Esophagus squamous epithelium (tissue), 5 donors: Measurements from ENCODE around the gene BCL7A. TPM values are rescaled to one million over a fixed set of nuclear protein-coding genes. Genes with fewer than 3 reads are reported as not detected.

Source experiments
- DNase-seq: peaks from one replicate; lab custom pipeline; 2025; lab: John Stamatoyannopoulos, UW
- H3K27ac ChIP-seq, 4 donors: fragments of 200-600 bp; sonication (generic); one replicate each; pipeline ENCODE4 v1.5.1; 2016 to 2019; ENCODE audit warnings: mild to moderate bottlenecking in 1 of 4
- H3K27me3 ChIP-seq, 4 donors: fragments of 200-600 bp; sonication (generic); 1 replicate in 3 of 4; 2 replicates in 1 of 4; pipeline versions ENCODE4 v1.5.1 to v1.6.0; 2017 to 2021; ENCODE audit warnings: antibody characterized with exemption in 1 of 4
- H3K36me3 ChIP-seq, 3 donors: fragments of 200-600 bp; sonication (generic); one replicate each; pipeline ENCODE4 v1.5.1; 2016 to 2019
- H3K4me1 ChIP-seq, 3 donors: fragments of 200-600 bp; sonication (generic); one replicate each; pipeline ENCODE4 v1.5.1; 2017 to 2019
- H3K4me3 ChIP-seq, 4 donors: fragments of 200-600 bp; sonication (generic); 1 replicate in 3 of 4; 2 replicates in 1 of 4; pipeline ENCODE4 v1.5.1; 2016 to 2019; ENCODE audit warnings: mild to moderate bottlenecking in 2 of 4, moderate library complexity in 1 of 4
- H3K9me3 ChIP-seq, 3 donors: fragments of 200-600 bp; sonication (generic); one replicate each; pipeline ENCODE4 v1.5.1; 2016 to 2019
- CTCF ChIP-seq, 6 experiments: fragments of 450-650 bp in 4 of 6; fragments of 200-600 bp in 2 of 6; sonication (generic) in 2 of 6; IDR thresholded peaks; one replicate each; pipeline ENCODE4 v1.5.1; 2016 to 2019; ENCODE audit warnings: antibody characterized with exemption in 6 of 6, mild to moderate bottlenecking in 4 of 6, moderate library complexity in 4 of 6
- POLR2A ChIP-seq, 4 donors: fragments of 450-650 bp; IDR thresholded peaks; one replicate each; pipeline ENCODE4 v1.6.1; 2017; ENCODE audit warnings: antibody characterized with exemption in 4 of 4, mild to moderate bottlenecking in 4 of 4, moderate library complexity in 3 of 4
- WGBS, 2 donors: methylation state at CpG; one replicate each; pipeline ENCODE4 v1.1.5; 2018; 5-methylcytosine and 5-hydroxymethylcytosine counted together
- intact Hi-C: fragments of 100-400 bp; cut with DNase I; formaldehyde crosslinking; loops from one replicate; pipeline ENCODE4 v1.15.0; 2022
- total RNA-seq, 4 donors: library from RNA; depleted of rRNA; stranded (reverse); fragments of >200 nt; gene quantifications; one replicate each; pipeline ENCODE4 v1.1.0, GENCODE V29; 2016
- donor health status: DM: yes; HTN: yes; CAD: no.

The BCL7A gene
- total RNA-seq, 4 donors from 2014 or later: 2.5 to 8.6 (median 5.1) TPM

GRCh38 chr12:122096591-122097149, 75.0 kb downstream of the BCL7A start:
- Histone ChIP-seq H3K27me3 (no peaks in the 10 kb centered on the region), H3K36me3 (no peaks in the 10 kb centered on the region), H3K4me3 (peak overlapping the region in 1 of 4 donors; percentile 42), H3K9me3 (no peaks in the 10 kb centered on the region), H3K27ac (peak overlapping the region; percentile 51 to 88 (median 76)), H3K4me1 (peaks cover 34 to 90% (median 51%) of the 10 kb centered on the region in 3 donors)
- no peak for TF ChIP-seq POLR2A (IDR thresholded peaks at IDR 0.05)
- intact Hi-C loops: no loop called here
- 28 to 46% methylated on average over 9 to 16 of the region's 20 CpGs for WGBS, 2 donors
- no peak for DNase-seq

- Histone ChIP-seq H3K27me3 (no peaks in the 10 kb centered on the region), H3K27ac (peak overlapping the region; percentile 51 to 88 (median 76)), H3K4me3 (no peak overlapping the region), H3K4me1 (peaks cover 34 to 85% (median 46%) of the 10 kb centered on the region in 3 donors), H3K9me3 (no peaks in the 10 kb centered on the region), H3K36me3 (no peaks in the 10 kb centered on the region)
- WGBS, 2 donors: 51 to 59% methylated on average over 2 of the region's 2 CpGs
- TF ChIP-seq CTCF (IDR thresholded peaks at IDR 0.05): no peak
- no peak for TF ChIP-seq POLR2A (IDR thresholded peaks at IDR 0.05)
- no peak for DNase-seq
- intact Hi-C loops: no loop called here
Observed at GRCh38 chr12:122097584-122097926, 75.9 kb downstream of the BCL7A start.

- no peak for DNase-seq
- H3K4me3 ChIP-seq: no peak overlapping the region
- WGBS, 2 donors: 33 to 39% methylated on average over 6 to 10 of the region's 10 CpGs
- intact Hi-C loops: no loop called here
- no peaks in the 10 kb centered on the region for H3K27me3 ChIP-seq
- TF ChIP-seq POLR2A (IDR thresholded peaks at IDR 0.05) (no peak), CTCF (IDR thresholded peaks at IDR 0.05) (no peak)
- no peaks in the 10 kb centered on the region for H3K36me3 ChIP-seq
- peaks cover 34 to 79% (median 46%) of the 10 kb centered on the region in 3 donors for H3K4me1 ChIP-seq
- H3K27ac ChIP-seq: peak overlapping the region; percentile 51 to 88 (median 76)
- H3K9me3 ChIP-seq: no peaks in the 10 kb centered on the region
Observed at GRCh38 chr12:122097927-122098756, 76.5 kb downstream of the BCL7A start.

- H3K4me1 ChIP-seq: peaks cover 34 to 78% (median 46%) of the 10 kb centered on the region in 3 donors
- H3K27ac ChIP-seq: peak overlapping the region in 3 of 4 donors; percentile 72 to 88 (median 79)
- intact Hi-C loops: no loop called here
- DNase-seq: no peak
- no peaks in the 10 kb centered on the region for H3K36me3 ChIP-seq
- H3K27me3 ChIP-seq: no peaks in the 10 kb centered on the region
- no peaks in the 10 kb centered on the region for H3K9me3 ChIP-seq
- TF ChIP-seq CTCF (IDR thresholded peaks at IDR 0.05) (no peak), POLR2A (IDR thresholded peaks at IDR 0.05) (no peak)
- WGBS, 2 donors: 82 to 90% methylated on average over 4 to 5 of the region's 6 CpGs
- H3K4me3 ChIP-seq: no peak overlapping the region
Observed at GRCh38 chr12:122099280-122099749, 77.6 kb downstream of the BCL7A start.

- intact Hi-C loops: no loop called here
- WGBS, 2 donors: 51 to 52% methylated on average over 3 of the region's 3 CpGs
- no peaks in the 10 kb centered on the region for H3K9me3 ChIP-seq
- no peaks in the 10 kb centered on the region for H3K36me3 ChIP-seq
- H3K4me1 ChIP-seq: peaks cover 34 to 76% (median 45%) of the 10 kb centered on the region in 3 donors
- H3K27me3 ChIP-seq: no peaks in the 10 kb centered on the region
- peak overlapping the region in 2 of 4 donors; percentile 6 to 79 for H3K27ac ChIP-seq
- H3K4me3 ChIP-seq: no peak overlapping the region
- DNase-seq: no peak
- TF ChIP-seq CTCF (IDR thresholded peaks at IDR 0.05): no peak
- no peak for TF ChIP-seq POLR2A (IDR thresholded peaks at IDR 0.05)
Observed at GRCh38 chr12:122099856-122100255, 78.2 kb downstream of the BCL7A start.
